Fibroblast of pulmonary artery (primary cell): ENCODE results near the gene PPP1R3E.
"Not testable (repeated sequence)": the region's sequence is repeated elsewhere in the genome, so short reads cannot be mapped to it uniquely, and the experiment has no call there.

Experiments used
- DNase-seq: peaks from one replicate; pipeline ENCODE4 v3.0.0-alpha.2; 2010; ENCODE audit warnings: low read depth
- H3K4me3 ChIP-seq: replicated peaks from 2 replicates; pipeline ENCODE4 v1.5.1; 2011; ENCODE audit warnings: low read depth, mild to moderate bottlenecking, control low read depth, low read length, moderate library complexity
- CTCF ChIP-seq: IDR thresholded peaks from 2 replicates; pipeline ENCODE4 v1.5.1; 2011; ENCODE audit warnings: mild to moderate bottlenecking, control low read depth, low read length, inconsistent platforms; ENCODE audit errors: missing control alignments

PPP1R3E gene

GRCh38 chr14:23326491-23327332 lies 24.1 kb upstream of the PPP1R3E start:
- no peak overlapping the region for H3K4me3 ChIP-seq

DNA sequence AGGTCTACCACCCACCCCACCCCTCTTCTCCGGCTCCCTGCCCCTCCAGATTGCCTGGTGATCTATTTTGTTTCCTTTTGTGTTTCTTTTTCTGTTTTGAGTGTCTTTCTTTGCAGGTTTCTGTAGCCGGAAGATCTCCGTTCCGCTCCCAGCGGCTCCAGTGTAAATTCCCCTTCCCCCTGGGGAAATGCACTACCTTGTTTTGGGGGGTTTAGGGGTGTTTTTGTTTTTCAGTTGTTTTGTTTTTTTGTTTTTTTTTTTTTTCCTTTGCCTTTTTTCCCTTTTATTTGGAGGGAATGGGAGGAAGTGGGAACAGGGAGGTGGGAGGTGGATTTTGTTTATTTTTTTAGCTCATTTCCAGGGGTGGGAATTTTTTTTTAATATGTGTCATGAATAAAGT lies 23.1 kb upstream of the PPP1R3E start:
- DNase-seq, H3K4me3 ChIP-seq: not testable (repeated sequence)

More at GRCh38 chr14:23326491-23327332, 24.1 kb upstream of the PPP1R3E start:
- no peak for TF ChIP-seq CTCF
- DNase-seq, result no peak

- TF ChIP-seq CTCF, result no peak
- no peak for DNase-seq
- no peak overlapping the region for H3K4me3 ChIP-seq
Observed at GRCh38 chr14:23324993-23325392, 22.3 kb upstream of the PPP1R3E start.

GRCh38 chr14:23324455-23324846 lies 21.8 kb upstream of the PPP1R3E start:
- TF ChIP-seq CTCF, result no peak
- no peak for DNase-seq
- H3K4me3 ChIP-seq, result no peak overlapping the region

DNA sequence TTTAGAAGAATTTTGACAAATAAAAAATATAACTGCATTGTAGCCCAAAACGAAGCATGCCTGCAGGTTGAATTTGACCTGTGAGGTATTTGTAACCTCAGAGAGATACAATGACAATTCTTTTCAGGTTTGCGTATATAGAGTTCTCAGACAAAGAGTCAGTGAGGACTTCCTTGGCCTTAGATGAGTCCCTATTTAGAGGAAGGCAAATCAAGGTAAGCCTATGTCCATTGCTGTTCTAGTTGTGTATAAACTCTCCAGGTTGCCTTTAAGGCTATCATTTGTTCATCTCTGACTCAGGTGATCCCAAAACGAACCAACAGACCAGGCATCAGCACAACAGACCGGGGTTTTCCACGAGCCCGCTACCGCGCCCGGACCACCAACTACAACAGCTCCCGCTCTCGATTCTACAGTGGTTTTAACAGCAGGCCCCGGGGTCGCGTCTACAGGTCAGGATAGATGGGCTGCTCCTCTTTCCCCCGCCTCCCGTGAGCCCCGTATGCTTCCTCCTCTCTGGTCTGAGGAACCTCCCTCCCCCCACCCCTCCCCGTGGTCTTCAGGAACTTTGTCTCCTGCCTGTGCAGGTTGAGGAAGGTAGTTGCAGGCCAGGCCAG lies 21.3 kb upstream of the PPP1R3E start:
- no peak overlapping the region for H3K4me3 ChIP-seq
- no peak for TF ChIP-seq CTCF

DNA sequence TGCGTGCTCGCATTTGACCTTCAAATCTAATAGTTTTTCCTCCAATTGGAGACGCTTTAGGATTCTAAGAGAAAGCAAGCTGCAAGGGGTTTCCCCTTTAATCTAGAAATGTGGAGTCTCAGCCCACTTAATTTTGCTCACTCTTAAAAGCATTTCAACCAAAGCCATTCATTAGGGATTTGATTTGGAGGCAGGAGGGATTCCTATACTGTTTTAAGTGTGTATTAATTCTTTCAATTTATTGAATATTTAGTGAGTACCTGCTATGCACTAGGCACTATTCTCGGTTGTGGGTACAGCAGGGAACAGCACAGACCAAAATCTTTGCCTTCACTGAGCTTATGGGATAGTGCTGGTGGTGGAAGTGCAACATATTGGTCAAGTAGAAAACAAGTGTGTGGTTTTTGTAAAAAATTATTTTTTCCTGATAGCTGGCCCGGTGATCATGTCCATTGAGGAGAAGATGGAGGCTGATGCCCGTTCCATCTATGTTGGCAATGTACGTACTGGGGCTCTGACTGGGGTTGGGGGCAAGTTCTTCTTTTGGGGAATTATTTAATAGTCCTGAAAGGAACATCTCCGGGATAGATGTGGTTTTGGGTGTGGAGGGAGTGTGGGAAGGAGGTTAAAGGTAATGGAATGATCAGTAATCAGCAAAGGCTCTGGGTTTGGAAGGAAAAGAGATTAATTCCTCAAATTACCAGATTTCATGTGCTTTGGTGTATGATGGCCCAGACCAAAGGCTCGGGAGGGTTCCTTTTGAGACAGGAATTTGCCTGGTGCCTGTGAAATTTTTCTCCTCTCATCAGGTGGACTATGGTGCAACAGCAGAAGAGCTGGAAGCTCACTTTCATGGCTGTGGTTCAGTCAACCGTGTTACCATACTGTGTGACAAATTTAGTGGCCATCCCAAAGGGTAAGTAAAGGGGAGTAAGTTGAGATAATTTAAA lies 20.2 kb upstream of the PPP1R3E start:
- TF ChIP-seq CTCF, result no peak
- DNase-seq, result no peak
- H3K4me3 ChIP-seq, result peak overlapping the region; percentile 89

More for the DNA sequence above, 21.3 kb upstream of the PPP1R3E start:
- DNase-seq, result no peak
